GM19099 (cell line): ENCODE results near the gene PLP2.

Experiments used
- POLR2A ChIP-seq: IDR thresholded peaks from 3 replicates; pipeline ENCODE4 v1.6.1; 2011; ENCODE audit warnings: low read depth; ENCODE audit not compliant: insufficient read length; ENCODE audit errors: extremely low read depth

Gene PLP2

GRCh38 chrX:49183701-49184281 is 12.1 kb downstream of the PLP2 start:
- TF ChIP-seq POLR2A, result no peak

- peak; percentile 23 for TF ChIP-seq POLR2A
These were observed 12.9 kb downstream of the PLP2 start for GRCh38 chrX:49184294-49185281.

- TF ChIP-seq POLR2A, result peak; percentile 69
These were observed 14.7 kb downstream of the PLP2 start, which contains the start of gene PRICKLE3 for GRCh38 chrX:49186125-49187027. PRICKLE3 (minus strand) TSS chrX:49186373; CDS start chrX:49186297, 76 bp downstream.

- TF ChIP-seq POLR2A, result no peak
These were observed 15.3 kb downstream of the PLP2 start for GRCh38 chrX:49187028-49187394.

- no peak for TF ChIP-seq POLR2A
These were observed 15.8 kb downstream of the PLP2 start for GRCh38 chrX:49187526-49187925.

GRCh38 chrX:49188468-49189076 is 16.9 kb downstream of the PLP2 start:
- no peak for TF ChIP-seq POLR2A

- no peak for TF ChIP-seq POLR2A
These were observed 17.9 kb downstream of the PLP2 start for GRCh38 chrX:49189606-49190005.

GRCh38 chrX:49190821-49191573 is 19.3 kb downstream of the PLP2 start:
- TF ChIP-seq POLR2A, result peak; percentile 85

GRCh38 chrX:49191574-49192011 is 19.9 kb downstream of the PLP2 start:
- TF ChIP-seq POLR2A, result no peak

GRCh38 chrX:49192722-49193328 is 21.1 kb downstream of the PLP2 start:
- TF ChIP-seq POLR2A, result no peak

GRCh38 chrX:49193542-49193964 is 21.9 kb downstream of the PLP2 start:
- no peak for TF ChIP-seq POLR2A

GRCh38 chrX:49197543-49198087 is 25.9 kb downstream of the PLP2 start:
- TF ChIP-seq POLR2A, result no peak

GRCh38 chrX:49198540-49199314 is 27.0 kb downstream of the PLP2 start:
- TF ChIP-seq POLR2A, result no peak

GRCh38 chrX:49199315-49199595 is 27.6 kb downstream of the PLP2 start:
- TF ChIP-seq POLR2A, result no peak
